GM12872 (cell line): ENCODE data around the gene METAP1D.

Experiments
- TF ChIP-seq, protein P1 (sequence below): IDR thresholded peaks from 3 replicates; pipeline ENCODE4 v1.5.1; 2011; ENCODE audit warnings: low read depth, mild to moderate bottlenecking, low read length, moderate library complexity; ENCODE audit not compliant: insufficient read depth

METAP1D gene

DNA sequence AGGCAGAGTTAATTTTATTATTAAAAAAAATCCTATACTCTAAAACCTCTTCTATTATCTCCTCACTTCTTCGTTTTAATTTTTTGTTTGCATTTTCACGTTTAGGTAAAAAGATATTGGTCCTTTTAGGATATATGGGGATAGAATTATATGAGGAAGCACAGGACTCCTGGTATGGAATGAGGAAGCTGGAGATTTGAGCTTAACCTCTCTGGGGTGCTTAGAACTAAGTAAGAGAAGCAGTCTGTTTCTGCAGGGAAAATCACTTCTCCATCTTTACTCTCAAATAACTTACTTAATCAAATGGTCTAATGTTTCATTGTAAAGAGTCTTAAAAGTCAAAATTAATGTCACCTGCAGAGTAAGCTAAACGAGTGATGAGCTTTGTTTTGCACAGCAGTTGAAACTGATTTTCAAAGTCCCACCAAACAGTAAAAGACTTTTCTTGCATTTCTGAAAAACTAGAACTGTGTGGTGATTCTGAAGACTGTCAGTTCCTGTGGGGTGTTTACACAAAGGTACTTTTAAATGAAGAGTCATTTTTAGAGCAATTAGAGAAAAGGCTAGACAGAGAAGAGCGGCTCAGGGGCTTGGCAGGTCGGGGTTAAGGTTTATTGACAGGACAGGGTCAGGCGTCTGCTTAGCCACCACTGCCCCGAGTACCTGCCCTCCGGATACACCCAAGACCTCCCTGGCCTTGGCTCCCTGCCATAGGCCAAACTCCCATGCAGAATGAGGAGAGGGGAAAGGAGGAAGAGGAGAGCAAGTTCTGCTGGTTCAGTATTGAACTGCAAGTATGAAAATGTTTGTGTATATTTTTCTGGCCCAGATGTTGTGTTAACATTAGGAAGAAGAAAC is 21.6 kb downstream of the METAP1D start:
- TF ChIP-seq, protein P1, sequence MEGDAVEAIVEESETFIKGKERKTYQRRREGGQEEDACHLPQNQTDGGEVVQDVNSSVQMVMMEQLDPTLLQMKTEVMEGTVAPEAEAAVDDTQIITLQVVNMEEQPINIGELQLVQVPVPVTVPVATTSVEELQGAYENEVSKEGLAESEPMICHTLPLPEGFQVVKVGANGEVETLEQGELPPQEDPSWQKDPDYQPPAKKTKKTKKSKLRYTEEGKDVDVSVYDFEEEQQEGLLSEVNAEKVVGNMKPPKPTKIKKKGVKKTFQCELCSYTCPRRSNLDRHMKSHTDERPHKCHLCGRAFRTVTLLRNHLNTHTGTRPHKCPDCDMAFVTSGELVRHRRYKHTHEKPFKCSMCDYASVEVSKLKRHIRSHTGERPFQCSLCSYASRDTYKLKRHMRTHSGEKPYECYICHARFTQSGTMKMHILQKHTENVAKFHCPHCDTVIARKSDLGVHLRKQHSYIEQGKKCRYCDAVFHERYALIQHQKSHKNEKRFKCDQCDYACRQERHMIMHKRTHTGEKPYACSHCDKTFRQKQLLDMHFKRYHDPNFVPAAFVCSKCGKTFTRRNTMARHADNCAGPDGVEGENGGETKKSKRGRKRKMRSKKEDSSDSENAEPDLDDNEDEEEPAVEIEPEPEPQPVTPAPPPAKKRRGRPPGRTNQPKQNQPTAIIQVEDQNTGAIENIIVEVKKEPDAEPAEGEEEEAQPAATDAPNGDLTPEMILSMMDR, result no peak

GRCh38 chr2:172021955-172022354 is 22.2 kb downstream of the METAP1D start:
- TF ChIP-seq, protein P1, result no peak

- TF ChIP-seq, protein P1, result no peak
Observed at GRCh38 chr2:172031536-172031935, 31.8 kb downstream of the METAP1D start.

GRCh38 chr2:172038121-172038520 is 38.4 kb downstream of the METAP1D start:
- TF ChIP-seq, protein P1, result no peak

GRCh38 chr2:172038604-172039003 is 38.9 kb downstream of the METAP1D start:
- TF ChIP-seq, protein P1, result no peak

DNA sequence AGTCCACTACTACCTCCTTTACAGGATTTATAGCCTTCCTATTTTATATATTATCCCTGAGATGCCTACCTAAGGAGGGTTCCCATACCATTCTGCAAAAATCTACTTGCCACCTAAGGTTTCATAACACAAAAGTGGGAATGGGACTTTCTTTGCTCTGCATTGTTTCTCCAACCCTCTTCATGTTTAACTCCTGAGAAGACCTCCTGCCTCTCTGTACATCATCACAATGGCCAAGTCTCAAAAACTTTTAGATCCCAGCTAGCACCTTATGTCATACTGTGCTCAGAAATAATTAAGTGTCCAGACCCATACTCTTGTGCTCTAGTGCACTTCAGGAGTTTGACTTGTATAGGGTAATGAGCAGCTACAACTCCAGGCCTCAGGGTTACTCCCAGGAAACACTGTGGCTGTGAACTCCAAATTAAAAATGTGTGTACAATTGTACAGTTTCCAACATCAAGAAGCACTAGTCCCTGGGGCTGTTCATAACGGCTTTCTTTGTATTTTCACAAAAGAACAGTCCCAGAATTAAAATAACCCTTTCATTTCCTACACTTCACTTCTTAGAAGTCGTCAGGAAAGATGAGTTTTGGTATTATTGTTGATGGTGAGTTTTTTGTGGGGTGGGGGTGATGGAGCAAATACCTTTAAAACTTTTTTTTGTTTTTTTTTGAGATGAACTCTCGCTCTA is 39.4 kb downstream of the METAP1D start:
- TF ChIP-seq, protein P1, result no peak

- TF ChIP-seq, protein P1, result no peak
Observed at GRCh38 chr2:172040311-172040710, 40.6 kb downstream of the METAP1D start.
